Fibroblast of pulmonary artery (primary cell): ENCODE data around the gene YPEL2.
A peak's percentile ranks its signal among the peaks of the same experiment; 100 is the strongest.

Experiments used
- DNase-seq: peaks from one replicate; pipeline ENCODE4 v3.0.0-alpha.2; 2010; ENCODE audit warnings: low read depth
- H3K4me3 ChIP-seq: replicated peaks from 2 replicates; pipeline ENCODE4 v1.5.1; 2011; ENCODE audit warnings: low read depth, mild to moderate bottlenecking, control low read depth, low read length, moderate library complexity
- TF ChIP-seq, protein P1 (sequence below): IDR thresholded peaks from 2 replicates; pipeline ENCODE4 v1.5.1; 2011; ENCODE audit warnings: mild to moderate bottlenecking, control low read depth, low read length, inconsistent platforms; ENCODE audit errors: missing control alignments

YPEL2 gene

GRCh38 chr17:59433586-59433985, 102.1 kb downstream of the YPEL2 start:
- TF ChIP-seq, protein P1, sequence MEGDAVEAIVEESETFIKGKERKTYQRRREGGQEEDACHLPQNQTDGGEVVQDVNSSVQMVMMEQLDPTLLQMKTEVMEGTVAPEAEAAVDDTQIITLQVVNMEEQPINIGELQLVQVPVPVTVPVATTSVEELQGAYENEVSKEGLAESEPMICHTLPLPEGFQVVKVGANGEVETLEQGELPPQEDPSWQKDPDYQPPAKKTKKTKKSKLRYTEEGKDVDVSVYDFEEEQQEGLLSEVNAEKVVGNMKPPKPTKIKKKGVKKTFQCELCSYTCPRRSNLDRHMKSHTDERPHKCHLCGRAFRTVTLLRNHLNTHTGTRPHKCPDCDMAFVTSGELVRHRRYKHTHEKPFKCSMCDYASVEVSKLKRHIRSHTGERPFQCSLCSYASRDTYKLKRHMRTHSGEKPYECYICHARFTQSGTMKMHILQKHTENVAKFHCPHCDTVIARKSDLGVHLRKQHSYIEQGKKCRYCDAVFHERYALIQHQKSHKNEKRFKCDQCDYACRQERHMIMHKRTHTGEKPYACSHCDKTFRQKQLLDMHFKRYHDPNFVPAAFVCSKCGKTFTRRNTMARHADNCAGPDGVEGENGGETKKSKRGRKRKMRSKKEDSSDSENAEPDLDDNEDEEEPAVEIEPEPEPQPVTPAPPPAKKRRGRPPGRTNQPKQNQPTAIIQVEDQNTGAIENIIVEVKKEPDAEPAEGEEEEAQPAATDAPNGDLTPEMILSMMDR, result no peak
- no peak for DNase-seq
- H3K4me3 ChIP-seq, result no peak overlapping the region

GRCh38 chr17:59434429-59434828, 103.0 kb downstream of the YPEL2 start:
- TF ChIP-seq, protein P1, result no peak
- H3K4me3 ChIP-seq, result no peak overlapping the region
- DNase-seq, result no peak

GRCh38 chr17:59435238-59435637, 103.8 kb downstream of the YPEL2 start:
- TF ChIP-seq, protein P1, result no peak
- H3K4me3 ChIP-seq, result no peak overlapping the region
- peak; percentile 89 for DNase-seq

- H3K4me3 ChIP-seq, result no peak overlapping the region
- no peak for DNase-seq
- TF ChIP-seq, protein P1, result no peak
Observed at GRCh38 chr17:59436900-59437299, 105.4 kb downstream of the YPEL2 start.

GRCh38 chr17:59437791-59438281, 106.4 kb downstream of the YPEL2 start:
- DNase-seq, result no peak
- H3K4me3 ChIP-seq, result no peak overlapping the region
- TF ChIP-seq, protein P1, result no peak

GRCh38 chr17:59439262-59439661, 107.8 kb downstream of the YPEL2 start:
- TF ChIP-seq, protein P1, result no peak
- no peak for DNase-seq
- no peak overlapping the region for H3K4me3 ChIP-seq

GRCh38 chr17:59439741-59440211, 108.3 kb downstream of the YPEL2 start:
- no peak for DNase-seq
- TF ChIP-seq, protein P1, result no peak
- no peak overlapping the region for H3K4me3 ChIP-seq
